Mammary epithelial cell (primary cell): ENCODE data around the gene WDR93.

Source experiments
- EZH2 ChIP-seq: IDR thresholded peaks from 2 replicates; pipeline ENCODE4 v1.6.1; 2012; ENCODE audit warnings: low read length, inconsistent platforms, borderline replicate concordance
- TF ChIP-seq, protein P1 (sequence below), 2 donors: IDR thresholded peaks in 1 of 2; conservative IDR thresholded peaks in 1 of 2; 2 replicates each; pipeline ENCODE4 v1.5.1; 2011 to 2012; ENCODE audit warnings: inconsistent platforms in 2 of 2, low read length in 2 of 2, mild to moderate bottlenecking in 2 of 2, control low read depth in 1 of 2, low read depth in 1 of 2; ENCODE audit not compliant: insufficient read depth in 1 of 2; ENCODE audit errors: extremely low read depth in 1 of 2

DNA sequence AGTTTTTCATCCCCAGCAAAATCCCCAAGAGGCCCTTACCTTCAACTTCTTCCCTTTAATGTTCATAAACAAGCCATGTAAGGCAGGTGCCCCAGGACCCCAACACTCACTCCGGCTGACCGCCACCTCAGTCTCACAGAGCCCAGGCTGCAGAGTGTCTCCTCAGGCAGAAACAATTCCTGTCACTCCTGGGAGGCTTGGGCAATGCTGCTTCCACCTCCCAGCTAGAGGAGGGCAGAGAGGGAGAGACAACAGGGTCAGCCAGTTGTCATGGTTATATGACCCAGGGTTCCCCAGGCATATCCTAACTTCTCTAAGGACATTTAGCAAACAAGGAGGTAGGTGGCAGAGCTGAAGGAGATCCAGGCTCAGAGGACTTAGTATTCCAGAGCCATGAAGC lies 11.4 kb upstream of the WDR93 start, which contains the start of gene PLIN1:
- TF ChIP-seq EZH2: no peak
- TF ChIP-seq, protein P1, sequence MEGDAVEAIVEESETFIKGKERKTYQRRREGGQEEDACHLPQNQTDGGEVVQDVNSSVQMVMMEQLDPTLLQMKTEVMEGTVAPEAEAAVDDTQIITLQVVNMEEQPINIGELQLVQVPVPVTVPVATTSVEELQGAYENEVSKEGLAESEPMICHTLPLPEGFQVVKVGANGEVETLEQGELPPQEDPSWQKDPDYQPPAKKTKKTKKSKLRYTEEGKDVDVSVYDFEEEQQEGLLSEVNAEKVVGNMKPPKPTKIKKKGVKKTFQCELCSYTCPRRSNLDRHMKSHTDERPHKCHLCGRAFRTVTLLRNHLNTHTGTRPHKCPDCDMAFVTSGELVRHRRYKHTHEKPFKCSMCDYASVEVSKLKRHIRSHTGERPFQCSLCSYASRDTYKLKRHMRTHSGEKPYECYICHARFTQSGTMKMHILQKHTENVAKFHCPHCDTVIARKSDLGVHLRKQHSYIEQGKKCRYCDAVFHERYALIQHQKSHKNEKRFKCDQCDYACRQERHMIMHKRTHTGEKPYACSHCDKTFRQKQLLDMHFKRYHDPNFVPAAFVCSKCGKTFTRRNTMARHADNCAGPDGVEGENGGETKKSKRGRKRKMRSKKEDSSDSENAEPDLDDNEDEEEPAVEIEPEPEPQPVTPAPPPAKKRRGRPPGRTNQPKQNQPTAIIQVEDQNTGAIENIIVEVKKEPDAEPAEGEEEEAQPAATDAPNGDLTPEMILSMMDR (conservative IDR thresholded peaks at IDR 0.05 in 1 of 2, IDR thresholded peaks at IDR 0.05 in 1 of 2; ENCODE audit: extremely low read depth in 1 of 2, insufficient read depth in 1 of 2, low read depth in 1 of 2, low read length in 2 of 2): no peak
